Small intestine (tissue), 7 donors: ENCODE results near the gene PSMD5. TPM values are rescaled to one million over a fixed set of nuclear protein-coding genes. Genes with fewer than 3 reads are reported as not detected.

Experiments
- DNase-seq, 2 donors: peaks; one replicate each; pipeline versions ENCODE4 v3.0.0 to v3.0.0-alpha.2; 2013
- FAIRE-seq: peaks from 2 replicates; lab custom pipeline; 2012; peaks lifted over from hg19 to GRCh38; lab: Jason Lieb, UNC
- H3K27ac ChIP-seq, 3 donors: one replicate each; pipeline ENCODE4 v1.5.1; 2013; ENCODE audit warnings: low read length in 2 of 3, mild to moderate bottlenecking in 2 of 3, control low read depth in 1 of 3, inconsistent platforms in 1 of 3, low read depth in 1 of 3, moderate library complexity in 1 of 3
- H3K27me3 ChIP-seq, 3 donors: one replicate each; pipeline ENCODE4 v1.6.1; 2013; ENCODE audit warnings: low read length in 3 of 3, inconsistent platforms in 1 of 3; ENCODE audit not compliant: control insufficient read depth in 3 of 3, insufficient read depth in 3 of 3
- H3K36me3 ChIP-seq, 3 donors: one replicate each; pipeline ENCODE4 v1.6.1; 2013; ENCODE audit warnings: low read length in 3 of 3, inconsistent platforms in 1 of 3, low read depth in 1 of 3, mild to moderate bottlenecking in 1 of 3, moderate library complexity in 1 of 3; ENCODE audit not compliant: control insufficient read depth in 3 of 3, insufficient read depth in 2 of 3
- H3K4me1 ChIP-seq, 3 donors: one replicate each; pipeline ENCODE4 v1.6.1; 2013; ENCODE audit warnings: low read length in 2 of 3, inconsistent platforms in 1 of 3, low read depth in 1 of 3, mild to moderate bottlenecking in 1 of 3, moderate library complexity in 1 of 3; ENCODE audit not compliant: control insufficient read depth in 3 of 3, insufficient read depth in 2 of 3
- H3K4me3 ChIP-seq, 3 donors: one replicate each; pipeline ENCODE4 v1.5.1; 2013; ENCODE audit warnings: low read length in 3 of 3, control low read depth in 1 of 3, inconsistent platforms in 1 of 3, low read depth in 1 of 3, mild to moderate bottlenecking in 1 of 3, moderate library complexity in 1 of 3
- H3K9me3 ChIP-seq, 2 donors: one replicate each; pipeline ENCODE4 v1.6.1; 2013; ENCODE audit warnings: low read depth in 1 of 2, low read length in 1 of 2; ENCODE audit not compliant: control insufficient read depth in 2 of 2, insufficient read depth in 1 of 2
- WGBS, 3 donors: extraction: QIAGEN DNeasy Blood & Tissue Kit; methylation state at CpG; one replicate each; pipeline ENCODE4 v1.1.7; 2013; 5-methylcytosine and 5-hydroxymethylcytosine counted together
- polyA plus RNA-seq, 4 donors: library from polyadenylated mRNA; stranded (reverse) in 3 of 4; unstranded in 1 of 4; fragments of 200-250 nt in 3 of 4; fragments of 120-200 nt in 1 of 4; gene quantifications; one replicate each; pipeline versions ENCODE4 v1.2.1 to v1.2.3, GENCODE V29; 2013
- donor health status: healthy with polysubstance abuse.
- donor health status: control.
- donor health status: control.
- donor health status: Bipolar disorder and iron deficiency.
- donor health status: healthy.

The PSMD5 gene
- polyA plus RNA-seq, 4 donors: 15.4 to 26.7 (median 16.7) TPM

GRCh38 chr9:120872791-120873502 lies 30.2 kb upstream of the PSMD5 start:
- Histone ChIP-seq H3K27me3 (no peaks in the 10 kb centered on the region), H3K4me3 (no peak overlapping the region), H3K27ac (peak overlapping the region in 2 of 3 donors; percentile 12 to 84), H3K36me3 (peaks cover 0 to 41% (median 0%) of the 10 kb centered on the region in 3 donors), H3K9me3 (no peaks in the 10 kb centered on the region), H3K4me1 (peaks cover 0 to 55% (median 5%) of the 10 kb centered on the region in 3 donors)
- WGBS, 3 donors: 81 to 91% (median 89%) methylated on average over 3 of the region's 3 CpGs
- peak in 1 of 2 donors; percentile 82 for DNase-seq
- no peak for FAIRE-seq

GRCh38 chr9:120870206-120870605 lies 27.5 kb upstream of the PSMD5 start:
- 85 to 89% (median 87%) methylated on average over 9 of the region's 9 CpGs for WGBS, 3 donors
- H3K4me1 ChIP-seq: peaks cover 0 to 43% (median 5%) of the 10 kb centered on the region in 3 donors
- FAIRE-seq: no peak
- H3K4me3 ChIP-seq: no peak overlapping the region
- no peaks in the 10 kb centered on the region for H3K27me3 ChIP-seq
- H3K36me3 ChIP-seq: peaks cover 0 to 65% (median 0%) of the 10 kb centered on the region in 3 donors
- H3K27ac ChIP-seq: no peak overlapping the region
- no peaks in the 10 kb centered on the region for H3K9me3 ChIP-seq
- DNase-seq: no peak

- no peak overlapping the region for H3K4me3 ChIP-seq
- peaks cover 0 to 68% (median 0%) of the 10 kb centered on the region in 3 donors for H3K36me3 ChIP-seq
- FAIRE-seq: no peak
- H3K27me3 ChIP-seq: no peaks in the 10 kb centered on the region
- H3K9me3 ChIP-seq: no peaks in the 10 kb centered on the region
- peaks cover 0 to 38% (median under 1%) of the 10 kb centered on the region in 3 donors for H3K4me1 ChIP-seq
- WGBS, 3 donors: 87 to 94% (median 92%) methylated on average over 10 of the region's 10 CpGs
- DNase-seq: no peak
- H3K27ac ChIP-seq: peak overlapping the region in 1 of 3 donors; percentile 90
Measured at GRCh38 chr9:120869726-120870125, 27.0 kb upstream of the PSMD5 start.

GRCh38 chr9:120869360-120869687 lies 26.6 kb upstream of the PSMD5 start:
- 24 to 30% (median 25%) methylated on average over 10 of the region's 10 CpGs for WGBS, 3 donors
- FAIRE-seq: no peak
- peaks cover 0 to 65% (median 0%) of the 10 kb centered on the region in 3 donors for H3K36me3 ChIP-seq

GRCh38 chr9:120868676-120869359 lies 26.1 kb upstream of the PSMD5 start:
- FAIRE-seq (no peak), DNase-seq (peak; percentile 98 to 100)
- Histone ChIP-seq H3K36me3 (peaks cover 0 to 63% (median 0%) of the 10 kb centered on the region in 3 donors), H3K27me3 (no peaks in the 10 kb centered on the region), H3K4me1 (peaks cover 0 to 30% (median 0%) of the 10 kb centered on the region in 3 donors), H3K9me3 (no peaks in the 10 kb centered on the region), H3K27ac (peak overlapping the region; percentile 43 to 91 (median 90)), H3K4me3 (peak overlapping the region; percentile 45 to 65 (median 53))
- WGBS, 3 donors: 1 to 3% (median 2%) methylated on average over 37 to 52 of the region's 52 CpGs

More at GRCh38 chr9:120869360-120869687, 26.6 kb upstream of the PSMD5 start:
- peak overlapping the region; percentile 45 to 65 (median 53) for H3K4me3 ChIP-seq
- H3K9me3 ChIP-seq: no peaks in the 10 kb centered on the region
- no peak for DNase-seq
- peaks cover 0 to 35% (median 0%) of the 10 kb centered on the region in 3 donors for H3K4me1 ChIP-seq
- H3K27ac ChIP-seq: peak overlapping the region; percentile 43 to 91 (median 90)
- H3K27me3 ChIP-seq: no peaks in the 10 kb centered on the region

- no peak for DNase-seq
- Histone ChIP-seq H3K4me1 (peaks cover 0 to 24% (median 0%) of the 10 kb centered on the region in 3 donors), H3K9me3 (no peaks in the 10 kb centered on the region), H3K27me3 (no peaks in the 10 kb centered on the region), H3K27ac (peak overlapping the region; percentile 34 to 78 (median 70)), H3K4me3 (peak overlapping the region in 2 of 3 donors; percentile 14 to 24), H3K36me3 (peaks cover 0 to 63% (median 0%) of the 10 kb centered on the region in 3 donors)
- 2 to 18% (median 9%) methylated on average over 11 of the region's 11 CpGs for WGBS, 3 donors
- FAIRE-seq: no peak
Measured at GRCh38 chr9:120868339-120868675, 25.6 kb upstream of the PSMD5 start.

GRCh38 chr9:120867676-120868338 lies 25.1 kb upstream of the PSMD5 start:
- 89% methylated on average over 15 of the region's 15 CpGs for WGBS, 3 donors

GRCh38 chr9:120866651-120867050 lies 23.9 kb upstream of the PSMD5 start:
- Histone ChIP-seq H3K36me3 (peaks cover 0 to 69% (median 0%) of the 10 kb centered on the region in 3 donors), H3K27me3 (no peaks in the 10 kb centered on the region), H3K9me3 (no peaks in the 10 kb centered on the region), H3K4me3 (no peak overlapping the region), H3K27ac (no peak overlapping the region), H3K4me1 (peaks cover 0 to 12% (median 0%) of the 10 kb centered on the region in 3 donors)
- DNase-seq (no peak), FAIRE-seq (no peak)
- 80 to 93% (median 93%) methylated on average over 6 of the region's 6 CpGs for WGBS, 3 donors

More at GRCh38 chr9:120867676-120868338, 25.1 kb upstream of the PSMD5 start:
- FAIRE-seq: no peak
- Histone ChIP-seq H3K27me3 (no peaks in the 10 kb centered on the region), H3K4me1 (peaks cover 0 to 20% (median 0%) of the 10 kb centered on the region in 3 donors), H3K4me3 (peak overlapping the region in 1 of 3 donors; percentile 24), H3K27ac (peak overlapping the region; percentile 34 to 78 (median 70)), H3K9me3 (no peaks in the 10 kb centered on the region), H3K36me3 (peaks cover 0 to 67% (median 0%) of the 10 kb centered on the region in 3 donors)
- DNase-seq: no peak
